Activated CD8-positive, alpha-beta T cell treated with anti-CD3 and anti-CD28 coated beads for 36 hours (primary cell): ENCODE measurements around the gene PLPPR2. TPM values are rescaled to one million over a fixed set of nuclear protein-coding genes. Genes with fewer than 3 reads are reported as not detected.

Experiments used
- ATAC-seq: fragments of 200-7000 bp; cut with Tn5 transposase; one replicate; pipeline ENCODE4 v1.10.0; 2021; ENCODE audit warnings: mild to moderate bottlenecking, moderate library complexity
- CTCF ChIA-PET: fragments of 350-600 bp; sonication (Branson Sonifier 250); formaldehyde crosslinking; loops from one replicate; lab custom pipeline; 2021; ENCODE audit warnings: antibody characterized with exemption; lab: Charles Lee
- POLR2A ChIA-PET: fragments of 350-600 bp; sonication (Branson Sonifier 250); formaldehyde crosslinking; loops from one replicate; lab custom pipeline; 2021; ENCODE audit warnings: antibody characterized with exemption; lab: Charles Lee
- DNase-seq: peaks from one replicate; pipeline ENCODE4 v3.0.0-alpha.2; 2020
- H3K27ac Mint-ChIP-seq: one replicate; pipeline ENCODE4 v1.8.0; 2021; ENCODE audit warnings: mild to moderate bottlenecking, mixed read lengths
- H3K27me3 Mint-ChIP-seq: one replicate; pipeline ENCODE4 v1.8.0; 2021; ENCODE audit warnings: mixed read lengths
- H3K36me3 Mint-ChIP-seq: one replicate; pipeline ENCODE4 v1.8.0; 2021; ENCODE audit warnings: low read depth, mixed read lengths
- H3K4me1 Mint-ChIP-seq: one replicate; pipeline ENCODE4 v1.8.0; 2021; ENCODE audit warnings: low read depth, mixed read lengths
- H3K4me3 Mint-ChIP-seq: one replicate; pipeline ENCODE4 v1.8.0; 2021; ENCODE audit warnings: mild to moderate bottlenecking, moderate library complexity, mixed read lengths
- H3K9me3 Mint-ChIP-seq: one replicate; pipeline ENCODE4 v1.8.0; 2021; ENCODE audit warnings: mixed read lengths
- intact Hi-C: fragments of 100-400 bp; cut with micrococcal nuclease; formaldehyde crosslinking; loops from one replicate; pipeline ENCODE4 v1.10.0; 2022
- total RNA-seq, 2 experiments: library from RNA; stranded (reverse); gene quantifications; one replicate each; pipeline ENCODE4 v1.2.3, GENCODE V29; 2021
- TF ChIP-seq, protein P1 (sequence below): fragments of 200-600 bp; IDR thresholded peaks from one replicate; pipeline ENCODE4 v1.8.0; 2022; ENCODE audit warnings: antibody characterized with exemption, mild to moderate bottlenecking

PLPPR2 gene
- total RNA-seq, 2 experiments from 2014 or later: 1.2 to 1.8 TPM

DNA sequence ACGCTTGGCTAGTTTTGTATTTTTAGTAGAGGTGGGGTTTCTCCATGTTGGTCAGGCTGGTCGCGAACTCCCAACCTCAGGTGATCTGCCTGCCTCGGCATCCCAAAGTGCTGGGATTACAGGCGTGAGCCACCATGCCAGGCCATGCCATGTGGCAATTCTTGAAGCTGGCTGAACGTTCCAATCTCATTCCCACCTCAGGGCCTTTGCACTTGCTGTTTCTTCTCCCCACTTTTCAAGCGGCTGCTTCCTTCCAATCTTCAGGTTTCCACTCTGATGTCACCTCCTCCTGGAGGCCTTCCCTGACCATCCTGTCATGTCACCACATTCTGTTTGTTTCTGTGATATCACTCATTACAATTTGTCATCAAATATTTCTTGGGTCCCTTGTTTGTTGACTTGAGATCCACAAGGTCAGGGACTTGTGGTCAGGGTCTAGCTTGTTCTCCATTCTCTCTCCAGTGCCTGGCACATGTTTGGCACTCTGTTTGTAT lies 24.7 kb downstream of the PLPPR2 start:
- no peaks in the 10 kb centered on the region for H3K9me3 Mint-ChIP-seq
- CTCF ChIA-PET: interaction anchor here (0.7 to 4.4 kb wide), 9 partner anchors 12 to 116 kb away, joined by 3 to 29 read pairs (median 3); partner anchors contain the start of genes CCDC159, RAB3D, RGL3 and TMEM205
- ATAC-seq (no peak), DNase-seq (no peak)
- TF ChIP-seq, protein P1, sequence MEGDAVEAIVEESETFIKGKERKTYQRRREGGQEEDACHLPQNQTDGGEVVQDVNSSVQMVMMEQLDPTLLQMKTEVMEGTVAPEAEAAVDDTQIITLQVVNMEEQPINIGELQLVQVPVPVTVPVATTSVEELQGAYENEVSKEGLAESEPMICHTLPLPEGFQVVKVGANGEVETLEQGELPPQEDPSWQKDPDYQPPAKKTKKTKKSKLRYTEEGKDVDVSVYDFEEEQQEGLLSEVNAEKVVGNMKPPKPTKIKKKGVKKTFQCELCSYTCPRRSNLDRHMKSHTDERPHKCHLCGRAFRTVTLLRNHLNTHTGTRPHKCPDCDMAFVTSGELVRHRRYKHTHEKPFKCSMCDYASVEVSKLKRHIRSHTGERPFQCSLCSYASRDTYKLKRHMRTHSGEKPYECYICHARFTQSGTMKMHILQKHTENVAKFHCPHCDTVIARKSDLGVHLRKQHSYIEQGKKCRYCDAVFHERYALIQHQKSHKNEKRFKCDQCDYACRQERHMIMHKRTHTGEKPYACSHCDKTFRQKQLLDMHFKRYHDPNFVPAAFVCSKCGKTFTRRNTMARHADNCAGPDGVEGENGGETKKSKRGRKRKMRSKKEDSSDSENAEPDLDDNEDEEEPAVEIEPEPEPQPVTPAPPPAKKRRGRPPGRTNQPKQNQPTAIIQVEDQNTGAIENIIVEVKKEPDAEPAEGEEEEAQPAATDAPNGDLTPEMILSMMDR: no peak
- H3K4me3 Mint-ChIP-seq: peak overlapping the region; percentile 73
- peaks cover 13% of the 10 kb centered on the region for H3K27me3 Mint-ChIP-seq
- POLR2A ChIA-PET: interaction anchor here (1.0 to 2.3 kb wide), 3 partner anchors 42 to 260 kb away, joined by 3 to 26 read pairs (median 8); partner anchors contain the start of genes ODAD3, PRKCSH and RGL3
- intact Hi-C loops: no loop called here
- H3K27ac Mint-ChIP-seq: peak overlapping the region; percentile 96
- H3K36me3 Mint-ChIP-seq: peaks cover 22% of the 10 kb centered on the region
- peaks cover 42% of the 10 kb centered on the region for H3K4me1 Mint-ChIP-seq

DNA sequence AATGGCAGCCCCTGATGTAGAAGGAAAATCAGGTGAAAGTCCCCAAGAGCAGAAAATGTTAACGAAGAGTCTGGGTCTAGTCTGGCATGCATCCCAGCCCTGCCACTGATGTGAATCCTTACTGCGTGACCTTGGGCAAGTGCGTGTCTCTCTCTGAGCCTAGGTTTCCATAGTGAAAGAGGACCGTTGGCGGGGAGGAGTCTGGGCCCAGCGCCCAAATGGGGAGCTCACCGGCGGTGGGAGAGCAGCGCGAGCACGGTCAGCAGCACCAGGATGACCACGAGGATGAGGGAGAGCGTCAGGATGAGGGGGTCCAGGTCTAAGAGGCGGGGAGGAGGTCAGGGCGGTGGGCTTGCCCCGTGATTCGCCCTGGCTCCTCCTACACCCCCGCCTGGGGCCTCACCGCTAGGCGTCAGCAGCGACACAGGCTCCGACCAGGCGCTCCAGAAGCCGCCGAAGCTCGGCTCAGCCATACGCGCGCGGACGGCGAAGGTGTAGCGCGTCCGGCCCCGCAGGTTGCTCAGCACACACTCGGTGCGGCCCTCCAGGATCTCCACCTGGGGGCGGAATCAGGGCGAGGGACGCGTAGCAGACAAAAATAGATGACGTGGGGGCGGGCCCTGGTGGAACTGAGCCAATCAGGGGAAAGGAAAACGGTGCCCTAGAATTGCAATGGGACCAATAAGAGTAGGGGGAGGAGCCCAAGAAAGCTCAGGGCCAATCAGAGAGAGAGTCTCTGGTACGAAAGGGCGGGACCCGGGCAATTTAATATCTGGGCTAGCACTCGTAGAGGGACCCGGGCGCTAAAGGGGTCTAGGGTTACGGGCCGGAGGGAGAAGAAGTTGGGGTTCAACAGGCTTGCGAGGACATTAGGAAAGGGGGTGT lies 25.7 kb downstream of the PLPPR2 start:
- ATAC-seq: peak; percentile 86
- peak overlapping the region; percentile 73 for H3K4me3 Mint-ChIP-seq
- peaks cover 13% of the 10 kb centered on the region for H3K27me3 Mint-ChIP-seq
- POLR2A ChIA-PET: interaction anchor here (0.8 to 2.3 kb wide), 9 partner anchors 26 to 259 kb away, joined by 3 to 26 read pairs (median 4); partner anchors contain the start of genes ODAD3, PRKCSH and RGL3
- CTCF ChIA-PET: interaction anchor here (0.8 to 4.4 kb wide), 32 partner anchors 9 to 228 kb away, joined by 3 to 38 read pairs (median 4); partner anchors contain the start of genes CCDC159, ELAVL3, ODAD3 and PRKCSH
- TF ChIP-seq, protein P1: peak; percentile 63
- H3K4me1 Mint-ChIP-seq: peaks cover 38% of the 10 kb centered on the region
- no peaks in the 10 kb centered on the region for H3K9me3 Mint-ChIP-seq
- H3K27ac Mint-ChIP-seq: peak overlapping the region; percentile 96
- intact Hi-C loops: no loop called here
- peak; percentile 99 for DNase-seq
- H3K36me3 Mint-ChIP-seq: peaks cover 17% of the 10 kb centered on the region

DNA sequence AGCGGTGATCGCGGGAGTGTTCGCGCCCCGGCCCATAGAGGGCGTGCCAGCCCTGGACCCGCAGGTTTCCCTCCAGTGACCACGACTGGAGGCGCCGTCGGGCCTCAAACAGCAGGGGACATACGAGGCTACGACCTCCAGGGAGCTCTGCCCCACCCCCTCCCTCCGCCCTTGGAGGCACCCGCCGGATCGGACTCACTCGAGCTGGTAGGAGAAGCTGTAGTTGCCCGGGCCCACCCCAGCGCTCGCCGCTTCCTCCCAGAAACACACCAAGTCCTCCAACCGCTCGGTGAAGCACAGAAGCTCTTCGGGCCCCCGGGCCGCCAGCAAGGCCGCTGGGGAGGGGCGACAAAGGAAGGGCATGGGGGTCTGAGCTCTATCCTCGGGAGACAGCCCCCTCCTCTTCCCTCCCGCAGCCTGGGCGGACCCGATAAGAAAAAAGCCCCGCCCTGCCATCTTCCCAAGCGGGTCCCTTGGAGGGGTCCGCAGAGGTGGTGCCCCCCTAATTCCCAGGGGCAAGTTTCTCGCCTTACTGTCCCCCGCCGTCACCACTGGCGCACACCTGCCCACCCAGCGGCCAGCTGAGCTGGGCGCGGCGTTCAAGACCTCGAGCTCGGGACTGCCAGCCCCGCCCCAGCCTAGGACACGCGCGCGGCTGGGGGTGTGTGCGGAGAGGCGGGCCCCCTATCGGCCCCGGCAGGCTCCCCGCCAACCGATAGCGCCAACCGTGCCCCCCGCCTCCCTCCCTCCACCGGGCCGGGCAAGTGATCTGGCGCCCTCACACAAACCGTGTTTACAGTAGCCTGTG lies 27.9 kb downstream of the PLPPR2 start:
- Mint-ChIP-seq H3K36me3 (peaks cover 6% of the 10 kb centered on the region), H3K27ac (peak overlapping the region; percentile 67), H3K4me1 (peaks cover 23% of the 10 kb centered on the region), H3K9me3 (no peaks in the 10 kb centered on the region), H3K27me3 (peaks cover 13% of the 10 kb centered on the region), H3K4me3 (peak overlapping the region; percentile 73)
- intact Hi-C loops: no loop called here
- no peak for ATAC-seq
- CTCF ChIA-PET: interaction anchor here (0.7 to 4.4 kb wide), 21 partner anchors 8 to 176 kb away, joined by 3 to 38 read pairs (median 4); partner anchors contain the start of genes ELAVL3, ELOF1, ODAD3 and PRKCSH
- TF ChIP-seq, protein P1: peak; percentile 90
- POLR2A ChIA-PET: interaction anchor here (0.6 to 2.3 kb wide), 6 partner anchors 8 to 637 kb away, joined by 3 to 8 read pairs (median 4); no protein-coding TSS in a partner anchor
- DNase-seq: peak; percentile 71

DNA sequence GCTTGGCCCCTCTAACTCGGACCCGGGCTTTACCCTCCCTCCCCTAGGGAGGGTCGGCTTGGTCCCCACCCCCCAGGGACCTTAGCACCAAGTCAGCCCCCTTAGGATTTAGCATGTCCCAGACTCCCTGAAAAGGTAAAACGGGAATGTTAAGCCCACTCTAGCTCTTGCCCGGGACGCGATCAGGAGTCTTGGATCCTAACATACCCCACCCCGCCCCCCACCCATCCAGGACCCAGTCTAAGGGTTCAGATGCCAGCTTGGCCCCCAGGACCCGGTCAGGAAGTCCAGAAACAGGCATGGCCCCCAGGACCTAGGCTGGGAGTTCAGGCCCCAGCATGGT lies 28.4 kb downstream of the PLPPR2 start:
- no peak for DNase-seq
- intact Hi-C loops: no loop called here
- CTCF ChIA-PET: interaction anchor here (1.0 to 4.4 kb wide), 13 partner anchors 9 to 175 kb away, joined by 3 to 38 read pairs (median 6); partner anchors contain the start of genes ELAVL3, ELOF1, ODAD3 and PRKCSH
- Mint-ChIP-seq H3K9me3 (no peaks in the 10 kb centered on the region), H3K27me3 (peaks cover 13% of the 10 kb centered on the region), H3K4me1 (peaks cover 18% of the 10 kb centered on the region), H3K27ac (no peak overlapping the region), H3K4me3 (peak overlapping the region; percentile 73), H3K36me3 (peaks cover under 1% of the 10 kb centered on the region)
- POLR2A ChIA-PET: interaction anchor here (0.8 to 1.8 kb wide), 3 partner anchors 8 to 225 kb away, joined by 3 to 6 read pairs (median 3); no protein-coding TSS in a partner anchor
- TF ChIP-seq, protein P1: no peak
- no peak for ATAC-seq
